GM12892 (cell line): ENCODE measurements around the gene PDE1C.

Experiments
- POLR2A ChIP-seq: IDR thresholded peaks from 2 replicates; pipeline ENCODE4 v1.6.1; 2011; ENCODE audit warnings: low read depth, low read length, control low read depth
- POLR2AphosphoS5 ChIP-seq: IDR thresholded peaks from 2 replicates; pipeline ENCODE4 v1.6.1; 2011; ENCODE audit warnings: low read depth, low read length, control low read depth

GRCh38 chr7:31926991-31927584 lies 143.1 kb downstream of the PDE1C start:
- no peak for TF ChIP-seq POLR2A
- TF ChIP-seq POLR2AphosphoS5, result no peak
